ENCODE measurements around the gene NDST3.

- no peak for TF ChIP-seq POLR2A (IDR thresholded peaks at IDR 0.05; ENCODE audit: low read depth, low read length)
- no peak for TF ChIP-seq POLR2AphosphoS5 (IDR thresholded peaks at IDR 0.05; ENCODE audit: low read depth, low read length)
Observed at GRCh38 chr4:118249890-118250289, 215.6 kb downstream of the NDST3 start.

All from GM12892 (cell line).